Esophagus squamous epithelium (tissue), 5 donors: Measurements from ENCODE around the gene SHC4. TPM values are rescaled to one million over a fixed set of nuclear protein-coding genes. Genes with fewer than 3 reads are reported as not detected.

Source experiments
- DNase-seq: peaks from one replicate; lab custom pipeline; 2025; lab: John Stamatoyannopoulos, UW
- H3K27ac ChIP-seq, 4 donors: fragments of 200-600 bp; sonication (generic); one replicate each; pipeline ENCODE4 v1.5.1; 2016 to 2019; ENCODE audit warnings: mild to moderate bottlenecking in 1 of 4
- H3K27me3 ChIP-seq, 4 donors: fragments of 200-600 bp; sonication (generic); 1 replicate in 3 of 4; 2 replicates in 1 of 4; pipeline versions ENCODE4 v1.5.1 to v1.6.0; 2017 to 2021; ENCODE audit warnings: antibody characterized with exemption in 1 of 4
- H3K36me3 ChIP-seq, 3 donors: fragments of 200-600 bp; sonication (generic); one replicate each; pipeline ENCODE4 v1.5.1; 2016 to 2019
- H3K4me1 ChIP-seq, 3 donors: fragments of 200-600 bp; sonication (generic); one replicate each; pipeline ENCODE4 v1.5.1; 2017 to 2019
- H3K4me3 ChIP-seq, 4 donors: fragments of 200-600 bp; sonication (generic); 1 replicate in 3 of 4; 2 replicates in 1 of 4; pipeline ENCODE4 v1.5.1; 2016 to 2019; ENCODE audit warnings: mild to moderate bottlenecking in 2 of 4, moderate library complexity in 1 of 4
- H3K9me3 ChIP-seq, 3 donors: fragments of 200-600 bp; sonication (generic); one replicate each; pipeline ENCODE4 v1.5.1; 2016 to 2019
- CTCF ChIP-seq, 6 experiments: fragments of 450-650 bp in 4 of 6; fragments of 200-600 bp in 2 of 6; sonication (generic) in 2 of 6; IDR thresholded peaks; one replicate each; pipeline ENCODE4 v1.5.1; 2016 to 2019; ENCODE audit warnings: antibody characterized with exemption in 6 of 6, mild to moderate bottlenecking in 4 of 6, moderate library complexity in 4 of 6
- POLR2A ChIP-seq, 4 donors: fragments of 450-650 bp; IDR thresholded peaks; one replicate each; pipeline ENCODE4 v1.6.1; 2017; ENCODE audit warnings: antibody characterized with exemption in 4 of 4, mild to moderate bottlenecking in 4 of 4, moderate library complexity in 3 of 4
- WGBS, 2 donors: methylation state at CpG; one replicate each; pipeline ENCODE4 v1.1.5; 2018; 5-methylcytosine and 5-hydroxymethylcytosine counted together
- intact Hi-C: fragments of 100-400 bp; cut with DNase I; formaldehyde crosslinking; loops from one replicate; pipeline ENCODE4 v1.15.0; 2022
- total RNA-seq, 4 donors: library from RNA; depleted of rRNA; stranded (reverse); fragments of >200 nt; gene quantifications; one replicate each; pipeline ENCODE4 v1.1.0, GENCODE V29; 2016
- donor health status: DM: yes; HTN: yes; CAD: no.

SHC4 gene
- total RNA-seq, 4 donors from 2014 or later = 0.18 to 0.50 (median 0.38) TPM; not detected in 1

- TF ChIP-seq CTCF (IDR thresholded peaks at IDR 0.05) = no peak
- no peak for TF ChIP-seq POLR2A (IDR thresholded peaks at IDR 0.05)
- Histone ChIP-seq H3K27me3 (no peaks in the 10 kb centered on the region), H3K4me1 (no peaks in the 10 kb centered on the region), H3K36me3 (no peaks in the 10 kb centered on the region), H3K4me3 (no peak overlapping the region), H3K9me3 (no peaks in the 10 kb centered on the region), H3K27ac (no peak overlapping the region)
- intact Hi-C loops = no loop called here
- WGBS, 2 donors = 60 to 81% methylated on average over 1 of the region's 1 CpG
- DNase-seq = no peak
Observed at GRCh38 chr15:48905847-48906246, 57.9 kb downstream of the SHC4 start.

GRCh38 chr15:48905216-48905615, 58.5 kb downstream of the SHC4 start:
- no peak overlapping the region for H3K4me3 ChIP-seq
- no peaks in the 10 kb centered on the region for H3K9me3 ChIP-seq
- no peak overlapping the region for H3K27ac ChIP-seq
- H3K27me3 ChIP-seq = no peaks in the 10 kb centered on the region
- intact Hi-C loops = no loop called here
- TF ChIP-seq CTCF (IDR thresholded peaks at IDR 0.05) (no peak), POLR2A (IDR thresholded peaks at IDR 0.05) (no peak)
- no peaks in the 10 kb centered on the region for H3K36me3 ChIP-seq
- no peak for DNase-seq
- H3K4me1 ChIP-seq = no peaks in the 10 kb centered on the region

- intact Hi-C loops = no loop called here
- Histone ChIP-seq H3K27ac (no peak overlapping the region), H3K27me3 (no peaks in the 10 kb centered on the region), H3K36me3 (no peaks in the 10 kb centered on the region), H3K9me3 (no peaks in the 10 kb centered on the region), H3K4me3 (no peak overlapping the region), H3K4me1 (no peaks in the 10 kb centered on the region)
- 87 to 88% methylated on average over 3 to 4 of the region's 4 CpGs for WGBS, 2 donors
- no peak for DNase-seq
- TF ChIP-seq POLR2A (IDR thresholded peaks at IDR 0.05) (no peak), CTCF (IDR thresholded peaks at IDR 0.05) (no peak)
Observed at GRCh38 chr15:48904758-48905157, 59.0 kb downstream of the SHC4 start.

GRCh38 chr15:48899793-48900192, 63.9 kb downstream of the SHC4 start:
- Histone ChIP-seq H3K27ac (no peak overlapping the region), H3K36me3 (no peaks in the 10 kb centered on the region), H3K4me3 (no peak overlapping the region), H3K9me3 (no peaks in the 10 kb centered on the region), H3K4me1 (peaks cover 0 to 7% (median 0%) of the 10 kb centered on the region in 3 donors), H3K27me3 (peaks cover 0 to 11% (median 0%) of the 10 kb centered on the region in 4 donors)
- 72 to 80% methylated on average over 4 of the region's 4 CpGs for WGBS, 2 donors
- DNase-seq = no peak
- TF ChIP-seq POLR2A (IDR thresholded peaks at IDR 0.05) = no peak
- TF ChIP-seq CTCF (IDR thresholded peaks at IDR 0.05) = no peak
- intact Hi-C loops = no loop called here

- no peaks in the 10 kb centered on the region for H3K36me3 ChIP-seq
- no peak overlapping the region for H3K4me3 ChIP-seq
- TF ChIP-seq CTCF (IDR thresholded peaks at IDR 0.05) = no peak
- WGBS, 2 donors = 44 to 65% methylated on average over 2 of the region's 2 CpGs
- no peak for DNase-seq
- H3K9me3 ChIP-seq = no peaks in the 10 kb centered on the region
- H3K27ac ChIP-seq = peak overlapping the region in 1 of 4 donors; percentile 70
- intact Hi-C loops = no loop called here
- H3K4me1 ChIP-seq = peaks cover 0 to 7% (median 0%) of the 10 kb centered on the region in 3 donors
- peaks cover 0 to 11% (median 0%) of the 10 kb centered on the region in 4 donors for H3K27me3 ChIP-seq
Observed at GRCh38 chr15:48898446-48898845, 65.3 kb downstream of the SHC4 start.
